ENCODE results near the gene RAPSN.

RAPSN gene

GRCh38 chr11:47464483-47464882, 15.5 kb upstream of the RAPSN start:
- peak; percentile 47 for DNase-seq

- DNase-seq, result no peak
Observed at GRCh38 chr11:47461876-47462275, 12.9 kb upstream of the RAPSN start.

- no peak for DNase-seq
Observed at GRCh38 chr11:47460571-47461235, 11.8 kb upstream of the RAPSN start.

- DNase-seq, result peak; percentile 45
Observed at GRCh38 chr11:47454258-47454671, 5.3 kb upstream of the RAPSN start.

- DNase-seq, result no peak
Observed at GRCh38 chr11:47453365-47453764, 4.4 kb upstream of the RAPSN start.

- DNase-seq, result no peak
Observed at GRCh38 chr11:47451990-47452389, 3.1 kb upstream of the RAPSN start.

- no peak for DNase-seq
Observed at GRCh38 chr11:47451436-47451835, 2.5 kb upstream of the RAPSN start.

GRCh38 chr11:47449541-47449940, 605 bp upstream of the RAPSN start:
- no peak for DNase-seq

- DNase-seq, result no peak
Observed at GRCh38 chr11:47447906-47448305, 1.0 kb downstream of the RAPSN start.

GRCh38 chr11:47446833-47447232, 2.1 kb downstream of the RAPSN start:
- DNase-seq, result no peak

- DNase-seq, result no peak
Observed at GRCh38 chr11:47445840-47446239, 3.1 kb downstream of the RAPSN start.

- no peak for DNase-seq
Observed at GRCh38 chr11:47443817-47444216, 5.1 kb downstream of the RAPSN start.

- DNase-seq, result no peak
Observed at GRCh38 chr11:47443028-47443700, 5.8 kb downstream of the RAPSN start.

- no peak for DNase-seq
Observed at GRCh38 chr11:47442514-47442913, 6.4 kb downstream of the RAPSN start.

GRCh38 chr11:47441421-47441820, 7.5 kb downstream of the RAPSN start:
- DNase-seq, result no peak

GRCh38 chr11:47440054-47440476, 8.9 kb downstream of the RAPSN start:
- no peak for DNase-seq

- DNase-seq, result no peak
Observed at GRCh38 chr11:47438721-47439120, 10.2 kb downstream of the RAPSN start.

- no peak for DNase-seq
Observed at GRCh38 chr11:47437746-47438418, 11.1 kb downstream of the RAPSN start.

- DNase-seq, result no peak
Observed at GRCh38 chr11:47437218-47437745, 11.7 kb downstream of the RAPSN start.

- DNase-seq, result no peak
Observed at GRCh38 chr11:47436726-47437125, 12.2 kb downstream of the RAPSN start.

- no peak for DNase-seq
Observed at GRCh38 chr11:47435687-47436086, 13.2 kb downstream of the RAPSN start.

GRCh38 chr11:47434011-47434786, 14.7 kb downstream of the RAPSN start:
- DNase-seq, result no peak

GRCh38 chr11:47433157-47433556, 15.8 kb downstream of the RAPSN start:
- no peak for DNase-seq
